ENCODE results near the gene DEFB112.

- no peak for TF ChIP-seq CTCF (IDR thresholded peaks at IDR 0.05; ENCODE audit: low read depth, low read length)
- TF ChIP-seq POLR2A (IDR thresholded peaks at IDR 0.05; ENCODE audit: extremely low read depth, insufficient read length): no peak
Observed at GRCh38 chr6:50021894-50022293, 27.8 kb downstream of the DEFB112 start, which contains the start of gene DEFB110.
